Left ventricle myocardium inferior (tissue), 1 donor: ENCODE results near the gene DPF3. TPM values are rescaled to one million over a fixed set of nuclear protein-coding genes. Genes with fewer than 3 reads are reported as not detected.

Source experiments
- DNase-seq: peaks from one replicate; pipeline ENCODE4 v3.0.0-alpha.2; 2020
- H3K27ac ChIP-seq: fragments of 200-600 bp; replicated peaks from 2 replicates; pipeline ENCODE4 v1.8.0; 2021
- H3K27me3 ChIP-seq: fragments of 200-600 bp; 2 replicates; pipeline ENCODE4 v1.8.0; 2021; ENCODE audit warnings: low read depth
- H3K36me3 ChIP-seq: fragments of 200-600 bp; 2 replicates; pipeline ENCODE4 v1.8.0; 2021
- H3K4me1 ChIP-seq: fragments of 200-600 bp; 2 replicates; pipeline ENCODE4 v1.8.0; 2021
- H3K4me3 ChIP-seq: fragments of 200-600 bp; 2 replicates; pipeline ENCODE4 v1.8.0; 2021; ENCODE audit warnings: mild to moderate bottlenecking, moderate library complexity
- H3K9me3 ChIP-seq: fragments of 200-600 bp; replicated peaks from 2 replicates; pipeline ENCODE4 v1.8.0; 2021
- CTCF ChIP-seq: fragments of 200-600 bp; IDR thresholded peaks from 2 replicates; pipeline ENCODE4 v1.8.0; 2021; ENCODE audit warnings: antibody characterized with exemption, mild to moderate bottlenecking, borderline replicate concordance
- intact Hi-C: fragments of 100-400 bp; cut with micrococcal nuclease; formaldehyde crosslinking; loops from one replicate; pipeline ENCODE4 v1.11.0; 2022
- total RNA-seq: library from RNA; stranded (reverse); fragmentation: NEBNext Ultra II Directional; extraction: Animal tissue kit (Norgen Biotek cat#: 25700); gene quantifications from one replicate; pipeline ENCODE4 v1.2.1, GENCODE V29; 2021
- donor health status: DM: no; HTN: yes; CAD: no; lungs with severe emphysema.

DPF3 gene
- total RNA-seq, 1 donor from 2014 or later, result 37.7 TPM

GRCh38 chr14:72745991-72746980 lies 147.6 kb downstream of the DPF3 start:
- intact Hi-C loops, result no loop called here
- H3K9me3 ChIP-seq, result peaks cover 7% of the 10 kb centered on the region
- TF ChIP-seq CTCF, result peak; percentile 18

GRCh38 chr14:72745546-72745945 lies 148.4 kb downstream of the DPF3 start:
- no peak for TF ChIP-seq CTCF
- Histone ChIP-seq H3K4me1 (peaks cover 50% of the 10 kb centered on the region), H3K4me3 (no peak overlapping the region), H3K36me3 (peaks cover 12% of the 10 kb centered on the region), H3K27ac (no peak overlapping the region), H3K9me3 (peaks cover 7% of the 10 kb centered on the region), H3K27me3 (no peaks in the 10 kb centered on the region)
- DNase-seq, result no peak
- intact Hi-C loops, result no loop called here

More at GRCh38 chr14:72745991-72746980, 147.6 kb downstream of the DPF3 start:
- no peak overlapping the region for H3K4me3 ChIP-seq
- H3K36me3 ChIP-seq, result peaks cover 12% of the 10 kb centered on the region
- no peaks in the 10 kb centered on the region for H3K27me3 ChIP-seq
- no peak for DNase-seq
- H3K27ac ChIP-seq, result peak overlapping the region; percentile 27
- H3K4me1 ChIP-seq, result peaks cover 46% of the 10 kb centered on the region

GRCh38 chr14:72744416-72745120 lies 149.3 kb downstream of the DPF3 start:
- no peak for TF ChIP-seq CTCF
- H3K4me1 ChIP-seq, result peaks cover 50% of the 10 kb centered on the region
- H3K36me3 ChIP-seq, result peaks cover 12% of the 10 kb centered on the region
- H3K4me3 ChIP-seq, result no peak overlapping the region
- peak overlapping the region; percentile 14 for H3K27ac ChIP-seq
- intact Hi-C loops, result no loop called here
- no peak for DNase-seq
- no peaks in the 10 kb centered on the region for H3K27me3 ChIP-seq
- peaks cover 7% of the 10 kb centered on the region for H3K9me3 ChIP-seq

- H3K36me3 ChIP-seq, result peaks cover 5% of the 10 kb centered on the region
- intact Hi-C loops, result no loop called here
- no peak for TF ChIP-seq CTCF
- DNase-seq, result no peak
- H3K4me1 ChIP-seq, result peaks cover 58% of the 10 kb centered on the region
- H3K27me3 ChIP-seq, result no peaks in the 10 kb centered on the region
- peaks cover 7% of the 10 kb centered on the region for H3K9me3 ChIP-seq
- H3K4me3 ChIP-seq, result no peak overlapping the region
- peak overlapping the region; percentile 14 for H3K27ac ChIP-seq
These were observed 150.3 kb downstream of the DPF3 start for GRCh38 chr14:72743626-72744025.

GRCh38 chr14:72742838-72743195 lies 151.1 kb downstream of the DPF3 start:
- no peak overlapping the region for H3K4me3 ChIP-seq
- peaks cover 65% of the 10 kb centered on the region for H3K4me1 ChIP-seq
- no peak for TF ChIP-seq CTCF
- H3K36me3 ChIP-seq, result no peaks in the 10 kb centered on the region
- intact Hi-C loops, result no loop called here
- H3K27me3 ChIP-seq, result no peaks in the 10 kb centered on the region
- no peak for DNase-seq
- H3K9me3 ChIP-seq, result no peaks in the 10 kb centered on the region
- peak overlapping the region; percentile 14 for H3K27ac ChIP-seq
